Esophagus muscularis mucosa (tissue), 4 donors: ENCODE measurements around the gene LMBRD1. TPM values are rescaled to one million over a fixed set of nuclear protein-coding genes. Genes with fewer than 3 reads are reported as not detected.

ENCODE experiments used
- DNase-seq: peaks from one replicate; pipeline ENCODE4 v3.0.0-alpha.2; 2017; ENCODE audit errors: extremely low spot score
- H3K27ac ChIP-seq, 4 donors: fragments of 200-600 bp; sonication (generic); replicated peaks in 1 of 4; 1 replicate in 3 of 4; 2 replicates in 1 of 4; pipeline ENCODE4 v1.5.1; 2016 to 2019; ENCODE audit warnings: mild to moderate bottlenecking in 1 of 4
- H3K27me3 ChIP-seq, 4 donors: fragments of 200-600 bp; sonication (generic); one replicate each; pipeline versions ENCODE4 v1.5.1 to v1.6.0; 2016 to 2019
- H3K36me3 ChIP-seq, 4 donors: fragments of 200-600 bp; sonication (generic); one replicate each; pipeline ENCODE4 v1.5.1; 2016 to 2019
- H3K4me1 ChIP-seq, 4 donors: fragments of 200-600 bp; sonication (generic); one replicate each; pipeline ENCODE4 v1.5.1; 2016 to 2019
- H3K4me3 ChIP-seq, 4 donors: fragments of 200-600 bp; sonication (generic); 1 replicate in 2 of 4; 2 replicates in 2 of 4; pipeline ENCODE4 v1.5.1; 2016 to 2019; ENCODE audit warnings: mild to moderate bottlenecking in 4 of 4, moderate library complexity in 1 of 4
- H3K9me3 ChIP-seq, 4 donors: fragments of 200-600 bp; sonication (generic); 1 replicate in 3 of 4; 2 replicates in 1 of 4; pipeline ENCODE4 v1.5.1; 2016 to 2019
- CTCF ChIP-seq, 3 experiments: fragments of 200-600 bp in 2 of 3; fragments of 450-650 bp in 1 of 3; sonication (generic) in 2 of 3; IDR thresholded peaks; one replicate each; pipeline ENCODE4 v1.5.1; 2017 to 2019; ENCODE audit warnings: antibody characterized with exemption in 3 of 3, mild to moderate bottlenecking in 2 of 3, moderate library complexity in 1 of 3
- EP300 ChIP-seq: sonication (generic); formaldehyde crosslinking; IDR thresholded peaks from one replicate; pipeline ENCODE4 v1.6.1; 2017; ENCODE audit warnings: antibody characterized with exemption
- POLR2A ChIP-seq: fragments of 450-650 bp; IDR thresholded peaks from one replicate; pipeline ENCODE4 v1.6.1; 2017; ENCODE audit warnings: antibody characterized with exemption, moderate library complexity, mild to moderate bottlenecking, low read depth
- POLR2AphosphoS5 ChIP-seq, 2 donors: sonication (generic); formaldehyde crosslinking; IDR thresholded peaks; one replicate each; pipeline ENCODE4 v1.6.1; 2017; ENCODE audit warnings: antibody characterized with exemption in 2 of 2
- WGBS: methylation state at CpG from one replicate; pipeline ENCODE4 v1.1.5; 2018; 5-methylcytosine and 5-hydroxymethylcytosine counted together
- intact Hi-C: fragments of 100-400 bp; cut with DNase I; formaldehyde crosslinking; loops from one replicate; pipeline ENCODE4 v1.15.1; 2023
- total RNA-seq, 4 donors: library from RNA; depleted of rRNA; stranded (reverse); fragments of >200 nt; gene quantifications; one replicate each; pipeline versions ENCODE4 v1.1.0 to v1.2.1, GENCODE V29; 2016

Gene LMBRD1
- total RNA-seq, 4 donors from 2014 or later, result 36.9 to 52.9 (median 49.5) TPM

GRCh38 chr6:69624944-69625343 lies 171.9 kb downstream of the LMBRD1 start:
- 76% methylated on average over 2 of the region's 2 CpGs for WGBS
- Histone ChIP-seq H3K9me3 (no peaks in the 10 kb centered on the region), H3K4me3 (no peak overlapping the region), H3K36me3 (no peaks in the 10 kb centered on the region), H3K27ac (no peak overlapping the region), H3K27me3 (no peaks in the 10 kb centered on the region), H3K4me1 (no peaks in the 10 kb centered on the region)
- TF ChIP-seq CTCF (IDR thresholded peaks at IDR 0.05) (no peak), POLR2AphosphoS5 (IDR thresholded peaks at IDR 0.05) (no peak), POLR2A (no peak), EP300 (no peak)
- DNase-seq, result no peak
- intact Hi-C loops, result no loop called here

Other genes starting within 250 kb of the LMBRD1 start
- gene COL19A1, start 69.5 kb upstream of the LMBRD1 start, total RNA-seq, result 1 to 10 TPM; 1.7 to 4.0 (median 2.4) TPM